Pancreas (tissue), 10 donors: ENCODE data around the gene IFNA8. TPM values are rescaled to one million over a fixed set of nuclear protein-coding genes. Genes with fewer than 3 reads are reported as not detected.
"Not testable (repeated sequence)": the region's sequence is repeated elsewhere in the genome, so short reads cannot be mapped to it uniquely, and the experiment has no call there.

Source experiments
- ATAC-seq, 4 donors: fragments of 200-7000 bp; cut with Tn5 transposase; one replicate each; pipeline versions ENCODE4 v1.8.0 to v1.9.1; 2020; ENCODE audit warnings: mild to moderate bottlenecking in 4 of 4, moderate library complexity in 4 of 4
- DNase-seq, 6 donors: peaks; one replicate each; pipeline ENCODE4 v3.0.0-alpha.2; 2020
- FAIRE-seq: peaks from 2 replicates; lab custom pipeline; 2012; peaks lifted over from hg19 to GRCh38; lab: Jason Lieb, UNC
- H3K27ac ChIP-seq, 4 donors: fragments of 200-600 bp; sonication (generic); 1 replicate in 3 of 4; 2 replicates in 1 of 4; pipeline versions ENCODE4 v1.5.0 to v1.8.0; 2020
- H3K27me3 ChIP-seq, 4 donors: fragments of 200-600 bp; one replicate each; pipeline ENCODE4 v1.8.0; 2021
- H3K36me3 ChIP-seq, 3 donors: fragments of 200-600 bp; sonication (generic) in 1 of 3; one replicate each; pipeline versions ENCODE4 v1.5.0 to v1.8.0; 2020 to 2021
- H3K4me1 ChIP-seq, 3 donors: fragments of 200-600 bp; one replicate each; pipeline ENCODE4 v1.8.0; 2021
- H3K4me3 ChIP-seq, 4 donors: fragments of 200-600 bp; sonication (generic) in 2 of 4; one replicate each; pipeline versions ENCODE4 v1.5.0 to v1.8.0; 2020 to 2021
- H3K9me3 ChIP-seq, 4 donors: fragments of 200-600 bp; one replicate each; pipeline ENCODE4 v1.8.0; 2021
- WGBS, 2 donors: extraction: QIAGEN DNeasy Blood & Tissue Kit; methylation state at CpG; one replicate each; pipeline ENCODE4 v1.1.7; 2013; 5-methylcytosine and 5-hydroxymethylcytosine counted together
- intact Hi-C, 3 donors: fragments of 100-400 bp; cut with DNase I; formaldehyde crosslinking; loops; one replicate each; pipeline versions ENCODE4 v1.11.1 to v1.14.2; 2022
- polyA plus RNA-seq, 2 donors: library from polyadenylated mRNA; stranded (reverse); fragments of 200-250 nt; gene quantifications; one replicate each; pipeline ENCODE4 v1.2.3, GENCODE V29; 2013
- total RNA-seq, 6 donors: library from RNA; stranded (reverse); fragmentation: NEBNext Ultra II Directional in 4 of 6; extraction: Animal tissue kit (Norgen Biotek cat#: 25700) in 4 of 6; gene quantifications; one replicate each; pipeline versions ENCODE4 v1.2.1 to v1.2.4, GENCODE V29; 2021 to 2023
- TF ChIP-seq, protein P1 (sequence below), 4 donors: fragments of 200-600 bp; sonication (generic) in 3 of 4; IDR thresholded peaks; one replicate each; pipeline versions ENCODE4 v1.5.0 to v1.8.0; 2021; ENCODE audit warnings: antibody characterized with exemption in 4 of 4
- donor health status: healthy with polysubstance abuse.
- donor health status: DM: no; HTN: no; CAD: no; lungs with moderate emphysema.
- donor health status: DM: no; HTN: no; CAD: no.
- donor health status: control.
- donor health status: control.
- donor health status: Bipolar disorder and iron deficiency.
- donor health status: DM: yes; HTN: yes; CAD: no.
- donor health status: DM: no; HTN: no; CAD: no.
- donor health status: DM: no; HTN: no; CAD: no.
- donor health status: DM: yes; HTN: yes; CAD: no.

IFNA8 gene
- total and polyA plus RNA-seq, 8 donors = not detected

- Histone ChIP-seq H3K9me3 (no peaks in the 10 kb centered on the region), H3K27me3 (peaks cover 0 to 4% (median 0%) of the 10 kb centered on the region in 4 donors), H3K36me3 (no peaks in the 10 kb centered on the region), H3K4me3 (no peak overlapping the region), H3K27ac (no peak overlapping the region), H3K4me1 (no peaks in the 10 kb centered on the region)
- TF ChIP-seq, protein P1, sequence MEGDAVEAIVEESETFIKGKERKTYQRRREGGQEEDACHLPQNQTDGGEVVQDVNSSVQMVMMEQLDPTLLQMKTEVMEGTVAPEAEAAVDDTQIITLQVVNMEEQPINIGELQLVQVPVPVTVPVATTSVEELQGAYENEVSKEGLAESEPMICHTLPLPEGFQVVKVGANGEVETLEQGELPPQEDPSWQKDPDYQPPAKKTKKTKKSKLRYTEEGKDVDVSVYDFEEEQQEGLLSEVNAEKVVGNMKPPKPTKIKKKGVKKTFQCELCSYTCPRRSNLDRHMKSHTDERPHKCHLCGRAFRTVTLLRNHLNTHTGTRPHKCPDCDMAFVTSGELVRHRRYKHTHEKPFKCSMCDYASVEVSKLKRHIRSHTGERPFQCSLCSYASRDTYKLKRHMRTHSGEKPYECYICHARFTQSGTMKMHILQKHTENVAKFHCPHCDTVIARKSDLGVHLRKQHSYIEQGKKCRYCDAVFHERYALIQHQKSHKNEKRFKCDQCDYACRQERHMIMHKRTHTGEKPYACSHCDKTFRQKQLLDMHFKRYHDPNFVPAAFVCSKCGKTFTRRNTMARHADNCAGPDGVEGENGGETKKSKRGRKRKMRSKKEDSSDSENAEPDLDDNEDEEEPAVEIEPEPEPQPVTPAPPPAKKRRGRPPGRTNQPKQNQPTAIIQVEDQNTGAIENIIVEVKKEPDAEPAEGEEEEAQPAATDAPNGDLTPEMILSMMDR (IDR thresholded peaks at IDR 0.05) = peak; percentile 13 to 53 (median 33)
- DNase-seq = peak in 3 of 6 donors; percentile 20 to 47 (median 30)
- intact Hi-C loops = no loop called here
- peak in 2 of 4 donors; percentile 57 to 63 for ATAC-seq
- WGBS, 2 donors = 31 to 44% methylated on average over 9 of the region's 9 CpGs
- peak; percentile 34 for FAIRE-seq
Observed at GRCh38 chr9:21434202-21435014, 25.5 kb downstream of the IFNA8 start.

GRCh38 chr9:21435015-21435383 lies 26.1 kb downstream of the IFNA8 start:
- FAIRE-seq, ATAC-seq, H3K27me3 ChIP-seq, H3K4me1 ChIP-seq, intact Hi-C loops, DNase-seq, H3K36me3 ChIP-seq, H3K9me3 ChIP-seq, H3K4me3 ChIP-seq, H3K27ac ChIP-seq: not testable (repeated sequence)
- WGBS, 2 donors = 50 to 61% methylated on average over 7 of the region's 7 CpGs

DNA sequence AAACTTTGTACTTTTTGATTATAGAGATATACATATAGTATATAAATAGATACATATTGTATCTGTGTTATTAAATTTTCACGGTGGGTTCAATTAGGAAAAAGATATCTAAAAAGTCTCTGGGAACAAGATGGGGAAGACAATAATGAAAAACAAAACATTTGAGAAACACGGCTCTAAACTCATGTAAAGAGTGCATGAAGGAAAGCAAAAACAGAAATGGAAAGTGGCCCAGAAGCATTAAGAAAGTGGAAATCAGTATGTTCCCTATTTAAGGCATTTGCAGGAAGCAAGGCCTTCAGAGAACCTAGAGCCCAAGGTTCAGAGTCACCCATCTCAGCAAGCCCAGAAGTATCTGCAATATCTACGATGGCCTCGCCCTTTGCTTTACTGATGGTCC lies 31.2 kb downstream of the IFNA8 start, which contains the start of gene IFNA1:
Gene IFNA1 (plus strand): TSS at position 301 of the 400 bp plus-strand sequence. CDS start 69 bp downstream, at position 370.
- WGBS, 2 donors = 84 to 85% methylated on average over 4 of the region's 4 CpGs
- TF ChIP-seq, protein P1 (IDR thresholded peaks at IDR 0.05) = no peak
- H3K27ac ChIP-seq = no peak within 1 kb of the TSS
- DNase-seq = no peak
- intact Hi-C loops = no loop called here
- peak; percentile 9 for FAIRE-seq
- peaks cover 0 to 9% (median 0%) of the 10 kb centered on the region in 4 donors for H3K27me3 ChIP-seq
- no peaks in the 10 kb centered on the region for H3K9me3 ChIP-seq
- no peak within 1 kb of the TSS for H3K4me3 ChIP-seq
- H3K4me1 ChIP-seq = no peaks in the 10 kb centered on the region
- no peak for ATAC-seq
- no peaks in the 10 kb centered on the region for H3K36me3 ChIP-seq

DNA sequence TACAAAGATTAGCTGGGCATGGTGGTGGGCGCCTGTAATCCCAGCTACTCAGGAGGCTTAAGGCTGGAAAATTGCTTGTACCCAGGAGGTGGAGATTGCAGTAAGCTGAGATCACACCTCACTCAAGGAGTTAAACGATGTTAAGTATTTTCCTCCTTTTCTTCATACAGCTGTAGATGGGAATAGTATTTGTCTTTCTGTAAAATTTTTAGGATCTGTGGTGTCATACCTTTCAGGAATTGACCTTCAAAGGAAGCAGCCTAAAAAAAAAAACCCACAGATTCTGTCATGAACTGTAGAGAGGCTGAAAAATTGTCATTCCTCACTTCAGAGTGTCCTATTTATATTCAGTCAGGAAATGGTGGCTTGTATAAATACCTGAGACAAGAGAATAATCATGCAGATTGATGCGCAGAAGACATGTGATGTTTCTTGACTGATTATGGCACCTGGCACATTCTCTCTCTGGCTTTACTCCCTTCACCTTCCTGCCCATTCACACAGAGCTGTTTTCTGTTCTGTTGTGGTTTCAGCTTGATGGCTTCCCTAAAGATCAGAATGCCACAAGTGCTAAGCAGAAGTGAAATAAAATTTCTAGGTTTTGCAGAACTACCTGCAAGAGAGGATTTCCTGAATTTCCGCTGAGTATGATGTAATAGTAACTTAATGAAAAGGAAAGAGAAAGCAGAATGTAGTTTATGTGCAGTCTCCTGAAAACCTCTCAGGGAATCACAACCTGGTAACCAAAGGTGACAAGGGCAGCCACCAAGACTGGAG lies 35.1 kb downstream of the IFNA8 start:
- Histone ChIP-seq H3K9me3 (no peaks in the 10 kb centered on the region), H3K4me1 (no peaks in the 10 kb centered on the region), H3K36me3 (no peaks in the 10 kb centered on the region), H3K27ac (no peak overlapping the region), H3K4me3 (no peak overlapping the region), H3K27me3 (peaks cover 0 to 9% (median 0%) of the 10 kb centered on the region in 4 donors)
- TF ChIP-seq, protein P1 (IDR thresholded peaks at IDR 0.05) = no peak
- WGBS, 2 donors = 80 to 94% methylated on average over 4 of the region's 4 CpGs
- no peak for FAIRE-seq
- no peak for DNase-seq
- no peak for ATAC-seq
- intact Hi-C loops = no loop called here

DNA sequence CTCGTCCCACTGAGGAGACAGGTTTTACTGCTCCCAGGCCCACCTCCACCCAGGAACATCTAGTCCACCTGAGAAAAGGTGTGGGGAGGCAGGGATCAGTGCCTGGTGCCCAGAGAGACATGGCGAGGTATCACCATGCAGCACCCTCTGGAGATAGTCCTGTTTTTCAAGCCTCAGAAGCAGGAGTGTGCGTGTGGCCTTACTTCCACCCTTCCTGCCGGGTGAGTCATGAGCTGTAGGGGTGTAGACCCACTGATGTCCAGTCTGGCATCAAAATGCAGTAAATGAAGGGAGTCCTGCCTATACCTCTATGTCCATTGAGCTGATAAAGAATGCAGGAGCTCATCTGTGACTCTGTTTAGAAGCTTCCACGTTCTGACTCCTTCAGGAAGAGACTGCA lies 40.4 kb downstream of the IFNA8 start:
- ATAC-seq, H3K4me3 ChIP-seq, intact Hi-C loops, H3K4me1 ChIP-seq, H3K27ac ChIP-seq, H3K9me3 ChIP-seq, FAIRE-seq, H3K36me3 ChIP-seq, DNase-seq, H3K27me3 ChIP-seq: not testable (repeated sequence)
- 71 to 73% methylated on average over 5 of the region's 5 CpGs for WGBS, 2 donors
